ENCODE measurements around the gene CDC6.

CDC6 gene

GRCh38 chr17:40310882-40311391 is 23.3 kb downstream of the CDC6 start:
- no peak for DNase-seq (ENCODE audit: low read depth in 2 of 3, low spot score in 1 of 3)

DNA sequence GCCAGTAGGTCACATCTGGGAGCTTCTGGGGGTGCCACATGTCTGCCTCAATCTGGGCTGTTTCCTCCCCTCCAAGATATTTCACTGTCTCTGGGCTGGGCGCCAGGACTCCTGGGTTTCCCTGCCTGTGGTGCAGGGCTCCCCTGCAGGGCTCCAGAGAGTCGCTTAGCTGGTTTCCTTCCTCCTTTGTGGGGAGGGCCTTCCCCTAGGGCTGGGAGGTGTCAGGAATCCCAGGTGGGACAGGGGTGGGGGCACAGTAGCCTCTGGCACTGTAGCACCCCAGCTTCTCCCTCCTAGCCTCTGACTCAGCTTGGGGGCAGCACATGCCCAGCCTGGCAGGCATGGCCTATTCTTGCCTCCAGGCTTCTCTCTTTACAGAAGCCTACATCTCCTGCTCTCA is 23.9 kb downstream of the CDC6 start:
- DNase-seq (ENCODE audit: low read depth in 2 of 3, low spot score in 1 of 3), result no peak

DNA sequence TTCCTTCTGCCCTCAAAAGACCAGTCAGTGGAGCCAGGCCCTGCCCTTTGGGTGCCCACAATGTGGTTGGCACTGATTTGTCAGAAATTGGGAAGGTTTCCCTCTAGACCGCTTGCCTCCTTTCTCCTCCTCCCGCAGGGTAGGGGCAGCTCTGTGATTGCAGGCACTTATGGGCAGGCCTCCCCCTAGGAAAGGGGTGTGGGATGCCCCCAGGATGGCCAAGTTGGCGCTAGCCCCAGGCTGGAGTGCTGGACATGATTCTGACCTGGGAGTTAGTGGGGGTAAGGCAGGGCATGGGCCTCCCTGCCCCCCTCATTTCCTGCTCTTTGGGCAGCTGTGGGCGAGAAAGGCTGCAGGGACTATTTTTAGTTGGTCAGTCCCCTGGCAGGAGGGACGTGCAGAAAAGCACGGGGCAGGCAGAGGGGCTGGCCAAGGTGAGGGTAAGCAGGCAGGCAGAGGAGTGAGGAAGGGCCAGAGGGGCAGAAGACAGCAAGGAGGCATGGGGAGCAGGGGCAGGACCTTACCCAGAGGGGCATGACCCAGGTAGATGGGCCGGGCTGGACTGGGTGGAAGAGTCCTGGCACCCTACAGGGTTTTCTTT is 24.6 kb downstream of the CDC6 start:
- no peak for DNase-seq (ENCODE audit: low read depth in 2 of 3, low spot score in 1 of 3)

DNA sequence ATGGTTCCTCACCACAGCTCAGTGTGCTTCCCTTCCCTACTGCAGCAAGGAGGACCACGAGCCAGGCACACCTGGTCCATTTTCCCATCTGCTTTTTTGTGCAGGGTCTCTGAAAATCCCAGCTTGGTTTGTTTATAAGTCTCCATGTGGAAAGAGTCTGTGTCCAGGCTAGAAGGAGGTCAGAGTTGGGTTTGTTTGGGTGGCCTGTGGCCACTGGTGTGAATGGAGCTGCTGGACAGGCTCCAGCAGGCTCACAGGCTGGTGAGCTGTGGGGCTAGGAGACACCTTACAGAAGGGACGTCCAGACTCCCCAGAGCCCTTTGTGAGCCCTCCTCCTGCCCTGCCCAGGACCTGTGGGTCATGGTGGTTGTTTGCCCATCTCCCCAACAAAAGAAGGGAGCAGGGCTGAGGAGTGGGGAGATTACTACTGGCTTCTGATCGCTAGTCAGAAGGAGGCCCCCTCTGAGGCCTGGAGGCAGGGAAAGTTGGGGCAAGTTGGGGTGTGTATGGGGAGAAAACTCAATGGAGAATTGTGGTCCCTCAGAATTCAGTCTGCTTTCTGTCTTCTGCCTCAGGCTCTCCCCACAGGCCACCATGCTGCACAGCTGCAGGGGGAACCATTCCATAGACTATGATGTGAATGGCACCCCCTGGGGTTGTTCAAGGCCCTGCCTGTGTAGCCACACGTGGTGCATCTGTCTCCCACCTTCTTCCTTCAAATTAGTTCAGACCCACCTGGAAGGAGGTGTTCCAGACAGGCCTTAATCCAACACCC is 25.4 kb downstream of the CDC6 start:
- no peak for DNase-seq (ENCODE audit: low read depth in 2 of 3, low spot score in 1 of 3)

DNA sequence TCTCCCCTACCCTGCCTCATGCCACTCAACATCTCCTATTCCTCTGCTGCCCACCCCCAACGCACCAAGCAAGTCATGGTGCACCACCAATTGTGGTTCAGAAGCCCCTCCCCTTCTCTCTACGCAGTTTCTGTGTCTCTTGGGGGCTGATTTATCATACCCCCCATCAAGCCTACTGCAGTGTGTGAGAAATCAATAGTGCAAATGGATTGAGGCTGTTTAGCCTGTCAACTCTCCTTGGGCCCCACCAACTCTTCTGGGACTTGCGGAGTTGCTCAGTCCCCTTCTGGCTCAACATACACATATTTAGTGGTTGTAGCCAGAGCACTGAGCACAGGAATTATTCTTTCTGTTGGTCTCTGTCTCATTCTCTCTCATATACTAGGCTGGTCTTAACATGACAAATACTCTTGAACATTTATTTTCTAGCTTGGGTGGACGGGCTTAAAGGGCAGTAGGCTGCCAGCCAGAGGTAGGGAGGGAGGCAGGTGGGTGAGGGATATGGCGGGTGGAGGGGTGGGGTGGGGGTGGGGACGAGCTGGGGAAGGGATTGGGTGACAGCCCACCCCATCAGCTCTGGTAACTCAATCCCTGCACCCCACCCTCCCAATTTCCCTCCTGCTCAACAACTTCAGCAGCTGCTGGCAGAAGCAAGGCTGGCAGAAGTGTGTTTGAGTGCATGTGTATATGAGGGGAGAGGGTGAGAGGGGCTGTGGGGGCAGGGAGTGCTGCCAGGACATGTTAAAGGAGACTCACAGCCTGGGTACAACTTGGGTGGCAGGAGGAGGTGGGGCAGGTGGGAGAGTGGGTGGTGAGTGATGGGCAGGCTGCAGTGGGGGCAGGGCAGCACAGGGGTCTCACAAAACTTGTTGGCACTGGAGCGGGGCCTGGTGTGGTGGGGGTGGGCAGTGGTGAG is 26.2 kb downstream of the CDC6 start:
- DNase-seq (ENCODE audit: low read depth in 2 of 3, low spot score in 1 of 3), result no peak

DNA sequence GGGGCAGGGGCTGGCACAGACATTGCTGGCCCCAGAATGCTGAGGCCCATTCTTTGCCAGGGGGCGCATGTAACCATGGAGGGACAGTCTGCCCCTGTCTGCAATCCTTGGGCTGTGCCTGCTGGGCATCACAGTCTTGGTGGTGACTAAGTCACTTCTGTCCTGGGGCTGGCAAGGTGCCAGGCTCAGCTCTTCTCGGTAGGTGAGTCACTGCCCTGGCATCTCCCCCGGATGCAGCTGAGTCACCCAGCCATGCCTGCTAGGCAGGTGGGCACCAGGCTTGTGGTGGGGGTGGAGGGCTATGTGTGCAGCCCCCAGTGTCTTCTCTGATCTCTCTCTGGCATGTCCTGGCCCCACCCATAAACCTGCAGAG is 26.9 kb downstream of the CDC6 start:
- DNase-seq (ENCODE audit: low read depth in 2 of 3, low spot score in 1 of 3), result peak; percentile 69 to 81 (median 80)

GRCh38 chr17:40315206-40315605 is 27.5 kb downstream of the CDC6 start:
- no peak for DNase-seq (ENCODE audit: low read depth in 2 of 3, low spot score in 1 of 3)

- DNase-seq (ENCODE audit: low read depth in 2 of 3, low spot score in 1 of 3), result no peak
These were observed 28.2 kb downstream of the CDC6 start for GRCh38 chr17:40315678-40316570.

DNA sequence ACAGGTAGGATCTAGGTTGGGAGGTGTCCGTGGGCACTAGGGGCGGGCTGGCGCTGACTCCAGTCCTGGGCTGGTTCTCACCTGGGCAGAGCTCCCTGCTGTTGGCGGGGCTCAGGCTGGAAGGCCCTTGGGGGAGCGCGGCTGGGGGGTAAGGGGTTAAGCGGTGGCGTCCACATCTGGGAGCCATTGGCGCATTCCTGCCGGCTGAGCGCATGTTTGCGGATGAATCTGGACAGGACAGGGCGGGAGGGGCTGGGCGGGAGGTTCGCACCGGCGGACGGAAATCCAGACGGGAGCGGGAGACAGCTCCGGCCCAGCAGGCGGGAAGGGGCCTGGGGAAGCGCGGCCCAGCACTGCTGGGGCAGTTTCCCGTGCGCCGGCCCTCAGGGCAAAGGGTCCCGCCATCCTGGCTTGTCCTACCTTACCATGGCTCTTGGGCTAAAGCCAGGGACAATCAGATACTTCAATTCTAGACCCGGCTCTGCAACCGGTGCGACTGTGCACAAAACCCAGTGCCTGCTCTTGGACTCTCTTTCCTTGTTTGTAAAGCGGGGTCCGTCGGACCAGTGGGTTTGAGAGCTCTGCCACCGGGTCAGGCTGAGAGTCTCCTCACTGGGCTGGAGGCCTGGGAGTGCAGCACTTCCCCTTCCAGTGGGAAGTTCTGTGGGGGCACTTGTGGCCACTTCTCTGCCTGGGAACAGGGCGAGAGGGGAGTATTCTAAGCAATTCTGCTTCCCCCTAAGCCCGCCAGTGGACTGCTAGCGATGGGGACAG is 29.1 kb downstream of the CDC6 start:
- no peak for DNase-seq (ENCODE audit: low read depth in 2 of 3, low spot score in 1 of 3)

GRCh38 chr17:40317345-40317873 is 29.7 kb downstream of the CDC6 start:
- no peak for DNase-seq (ENCODE audit: low read depth in 2 of 3, low spot score in 1 of 3)

- peak; percentile 84 to 94 (median 90) for DNase-seq (ENCODE audit: low read depth in 2 of 3, low spot score in 1 of 3)
These were observed 30.5 kb downstream of the CDC6 start for GRCh38 chr17:40317880-40318829.

DNA sequence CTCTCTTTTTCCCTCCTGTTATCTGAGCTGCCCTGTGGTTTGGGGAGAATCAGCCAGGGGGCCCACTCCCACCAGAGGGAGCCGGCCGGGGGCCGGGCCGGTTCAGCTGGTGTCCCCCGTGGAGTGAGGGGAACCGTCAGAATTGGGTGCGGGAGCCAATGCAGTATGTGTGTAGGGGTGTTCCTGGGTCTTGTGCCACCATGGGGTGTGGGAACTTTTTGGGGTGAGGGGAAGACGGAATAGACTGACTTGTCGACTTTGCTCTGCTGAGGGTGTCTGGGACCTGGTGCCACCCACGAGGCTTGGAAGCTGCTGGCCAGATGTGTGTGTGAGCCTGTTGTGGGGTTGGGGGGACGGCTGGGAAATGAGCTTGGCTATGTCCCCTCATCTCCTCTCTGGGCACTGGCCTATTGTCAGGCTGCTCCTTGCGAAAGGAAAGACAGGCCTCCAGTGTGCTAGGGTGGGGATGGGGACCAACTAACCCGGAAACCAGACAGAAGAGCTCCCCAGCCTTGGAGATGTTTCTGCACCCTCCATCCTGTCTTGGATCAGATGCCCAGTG is 31.2 kb downstream of the CDC6 start:
- no peak for DNase-seq (ENCODE audit: low read depth in 2 of 3, low spot score in 1 of 3)

GRCh38 chr17:40319651-40320540 is 32.2 kb downstream of the CDC6 start:
- DNase-seq (ENCODE audit: low read depth in 2 of 3, low spot score in 1 of 3), result peak in 1 of 3 donors; percentile 47

GRCh38 chr17:40320756-40321523 is 33.3 kb downstream of the CDC6 start:
- DNase-seq (ENCODE audit: low read depth in 2 of 3, low spot score in 1 of 3), result no peak

DNA sequence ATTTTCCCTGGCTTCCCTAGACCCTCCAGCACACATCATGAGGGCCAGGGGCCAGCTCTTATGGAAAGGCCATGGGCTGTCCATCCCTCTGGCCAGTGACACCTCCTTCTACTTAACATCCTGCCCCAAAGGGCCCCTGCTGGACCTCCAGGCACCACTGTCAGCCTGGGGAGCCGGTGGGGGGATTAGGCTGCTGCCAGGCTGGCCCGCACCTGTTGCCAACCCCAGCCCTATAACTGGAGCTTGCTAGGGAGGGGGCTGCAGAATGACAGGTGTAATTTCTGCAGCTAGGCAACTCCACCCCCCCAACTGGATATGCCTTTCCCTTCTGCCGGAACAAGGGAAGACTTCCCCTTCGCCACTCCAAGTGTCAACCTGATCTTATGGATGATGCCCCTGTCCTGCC is 33.8 kb downstream of the CDC6 start:
- no peak for DNase-seq (ENCODE audit: low read depth in 2 of 3, low spot score in 1 of 3)

- no peak for DNase-seq (ENCODE audit: low read depth in 2 of 3, low spot score in 1 of 3)
These were observed 34.3 kb downstream of the CDC6 start for GRCh38 chr17:40321961-40322357.

Data from stimulated activated CD4-positive, alpha-beta T cell treated with anti-CD3 and anti-CD28 coated beads, Interleukin-12 subunit alpha, Interleukin-12 subunit beta, amount 100 ng/mL, for 48 hours (primary cell).